Amniotic stem cell (primary cell): ENCODE results near the gene PABPC3.

Experiments
- DNase-seq: peaks from one replicate; lab custom pipeline; 2025; lab: John Stamatoyannopoulos, UW

PABPC3 gene

DNA sequence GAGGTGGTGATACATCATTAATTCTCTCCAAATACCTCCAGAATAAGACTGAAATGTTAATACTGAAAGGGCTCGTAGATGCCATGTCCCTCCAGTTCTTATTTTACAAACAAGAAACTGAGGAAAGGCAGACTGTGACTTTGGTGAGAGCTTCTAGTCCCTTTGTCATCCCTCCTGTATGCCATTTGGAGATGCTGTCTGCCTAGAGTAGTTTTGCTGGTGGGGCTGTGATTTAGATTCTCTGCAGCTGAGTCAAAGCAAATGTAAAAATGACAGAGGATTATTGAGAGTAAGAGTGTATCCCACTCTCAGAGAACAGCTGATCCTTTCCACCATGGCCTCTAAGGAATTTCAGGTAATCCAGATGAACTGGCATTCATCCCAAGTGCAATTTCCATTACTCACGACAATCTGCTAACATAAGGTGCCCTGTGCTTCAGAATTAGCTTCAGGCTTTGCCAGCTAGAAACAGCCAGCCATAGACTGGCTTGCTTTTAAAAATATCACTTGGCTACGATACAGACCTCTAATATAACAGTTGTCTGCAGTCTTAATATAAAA, 16.8 kb downstream of the PABPC3 start:
- DNase-seq: no peak

- peak; percentile 48 for DNase-seq
These were observed 18.3 kb downstream of the PABPC3 start for GRCh38 chr13:25114220-25114619.

DNA sequence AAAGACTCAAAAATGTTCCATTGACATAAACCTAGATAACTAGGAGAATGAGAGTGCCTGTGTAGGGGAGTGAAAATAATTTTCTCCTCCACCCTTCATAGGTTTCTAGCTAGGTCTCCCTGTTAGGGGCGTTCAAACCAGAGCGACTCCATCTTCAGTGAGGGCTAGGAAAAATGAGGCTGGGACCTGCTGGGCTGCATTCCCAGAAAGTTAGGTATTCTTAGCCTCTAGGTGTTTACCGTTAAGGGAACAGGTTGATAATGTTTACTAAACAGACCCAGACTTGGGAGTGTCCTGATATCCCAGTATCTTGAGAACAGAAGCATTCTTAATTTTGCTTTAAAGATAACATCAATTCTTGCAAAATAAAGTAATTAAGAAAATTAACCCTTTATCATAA, 20.1 kb downstream of the PABPC3 start:
- no peak for DNase-seq

DNA sequence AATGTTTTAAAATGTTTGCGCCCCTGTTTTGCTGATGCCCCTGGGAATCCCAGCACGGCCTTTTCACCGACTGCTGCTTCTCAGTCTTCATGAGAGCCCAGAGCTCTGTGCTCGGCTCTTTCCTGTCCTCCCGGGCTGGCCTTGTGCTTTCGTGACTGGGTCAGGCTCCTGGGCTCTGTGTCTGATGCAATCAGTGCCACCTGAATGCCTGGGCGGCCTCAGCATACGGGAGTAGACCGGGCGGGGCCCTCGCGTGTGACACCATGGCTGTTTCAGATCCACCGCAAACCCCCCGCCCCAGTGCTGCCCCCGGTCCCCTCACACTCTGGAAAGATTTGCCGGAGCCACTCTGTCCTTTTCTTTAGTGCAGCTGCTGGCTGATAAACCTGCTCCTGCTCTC, 21.4 kb downstream of the PABPC3 start:
- DNase-seq: no peak

- no peak for DNase-seq
These were observed 22.5 kb downstream of the PABPC3 start for GRCh38 chr13:25118378-25118905.

DNA sequence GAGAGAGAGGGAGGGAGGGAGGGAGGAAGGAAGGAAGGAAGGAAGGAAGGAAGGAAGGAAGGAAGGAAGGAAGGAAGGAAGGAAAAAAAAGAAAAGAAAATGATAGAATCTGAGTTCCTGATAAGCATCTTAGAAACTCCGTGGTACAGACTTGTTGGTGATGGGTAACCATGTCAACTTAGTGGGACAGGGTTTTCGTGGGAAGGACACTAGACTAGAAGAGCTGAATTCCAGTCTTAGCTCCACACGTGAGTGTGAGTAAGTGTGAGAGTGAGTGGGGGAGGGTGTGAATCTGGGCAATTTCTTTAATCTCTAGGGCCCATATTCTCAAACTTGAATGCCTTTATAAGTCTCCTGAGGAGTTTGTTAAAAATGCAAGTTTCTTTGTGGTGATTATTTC, 35.0 kb downstream of the PABPC3 start:
- no peak for DNase-seq

- no peak for DNase-seq
These were observed 36.0 kb downstream of the PABPC3 start for GRCh38 chr13:25131881-25132420.

GRCh38 chr13:25132751-25133390, 36.9 kb downstream of the PABPC3 start:
- no peak for DNase-seq

DNA sequence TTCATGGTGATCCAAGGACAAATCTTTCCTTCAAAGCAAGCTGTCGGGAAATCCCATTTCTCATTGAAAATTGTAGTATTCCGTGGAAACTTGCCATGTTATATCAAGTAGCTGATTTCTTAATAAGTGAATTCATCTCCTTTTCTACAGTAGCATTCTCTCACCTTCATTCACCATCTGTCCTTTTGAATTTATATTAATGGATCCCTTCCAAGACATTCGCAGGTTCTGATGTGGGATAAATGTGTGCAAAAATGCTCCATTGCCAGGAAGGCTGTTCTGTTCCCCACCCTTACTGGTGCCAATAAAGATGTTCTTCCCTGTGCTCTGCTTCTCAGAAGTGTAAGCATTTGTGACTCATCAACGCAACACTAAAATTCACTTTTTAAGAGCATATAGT, 40.0 kb downstream of the PABPC3 start:
- DNase-seq: no peak

DNA sequence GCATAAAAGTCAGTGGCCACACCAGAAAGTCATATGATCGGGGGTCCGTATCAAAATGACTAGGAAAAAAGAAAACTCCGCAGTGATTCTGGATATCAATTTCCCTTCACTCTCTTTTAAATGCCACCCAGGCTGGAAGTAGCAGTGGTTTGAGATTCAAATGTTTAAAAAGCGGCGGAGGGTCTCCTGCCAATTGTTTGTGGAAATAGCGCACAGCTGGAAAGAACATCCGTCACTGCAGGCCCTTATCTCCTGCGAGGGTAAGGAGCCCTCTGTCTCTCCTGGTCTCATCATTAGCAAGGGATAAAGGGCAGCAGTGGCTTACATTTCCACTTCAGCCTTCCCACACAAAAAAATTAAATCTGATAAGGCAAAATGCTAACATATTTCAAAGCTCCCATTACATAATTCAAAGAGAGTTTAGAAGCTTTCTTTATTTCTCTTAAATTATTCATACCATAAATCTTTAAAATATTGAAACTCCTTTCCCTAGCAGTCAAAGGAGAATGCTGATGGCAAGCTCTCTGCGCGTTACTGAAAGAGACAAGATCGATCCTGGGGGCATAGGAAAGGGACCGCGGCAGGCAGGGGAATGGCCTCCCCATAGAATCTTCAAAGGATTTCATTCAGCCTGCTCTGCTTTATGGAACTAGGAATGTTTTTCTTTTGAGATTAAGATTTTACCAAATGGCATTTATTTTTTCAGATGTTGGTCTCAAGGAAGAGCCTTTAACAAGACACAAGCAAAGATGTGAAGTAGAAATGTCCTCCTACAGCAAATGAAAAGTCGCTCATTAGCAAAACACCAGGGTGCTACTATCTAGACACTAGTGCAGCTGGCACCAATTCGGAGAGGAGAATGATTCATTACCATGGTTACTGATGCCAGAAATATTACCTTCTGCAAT, 41.2 kb downstream of the PABPC3 start:
- DNase-seq: no peak

GRCh38 chr13:25137788-25138115, 41.8 kb downstream of the PABPC3 start:
- no peak for DNase-seq

DNA sequence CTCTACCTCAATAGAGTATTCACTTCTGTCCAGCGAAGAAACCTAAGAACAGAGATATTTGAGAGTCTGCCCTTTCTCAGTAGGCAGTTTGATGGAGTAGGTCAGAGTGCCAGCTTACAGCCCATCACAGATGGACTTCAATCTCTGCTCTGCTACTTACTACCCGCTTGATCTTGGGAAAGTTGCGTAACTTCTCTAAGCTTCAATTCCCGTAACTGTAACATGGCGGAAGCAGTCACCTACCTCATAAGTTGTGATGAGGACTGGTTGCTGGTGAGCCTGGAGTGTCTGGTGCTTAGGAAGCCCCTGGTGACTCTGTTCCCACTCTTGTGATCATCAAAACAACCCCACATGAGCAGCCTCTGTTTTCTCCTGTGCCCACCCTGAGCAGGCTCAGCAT, 45.1 kb downstream of the PABPC3 start:
- no peak for DNase-seq

DNA sequence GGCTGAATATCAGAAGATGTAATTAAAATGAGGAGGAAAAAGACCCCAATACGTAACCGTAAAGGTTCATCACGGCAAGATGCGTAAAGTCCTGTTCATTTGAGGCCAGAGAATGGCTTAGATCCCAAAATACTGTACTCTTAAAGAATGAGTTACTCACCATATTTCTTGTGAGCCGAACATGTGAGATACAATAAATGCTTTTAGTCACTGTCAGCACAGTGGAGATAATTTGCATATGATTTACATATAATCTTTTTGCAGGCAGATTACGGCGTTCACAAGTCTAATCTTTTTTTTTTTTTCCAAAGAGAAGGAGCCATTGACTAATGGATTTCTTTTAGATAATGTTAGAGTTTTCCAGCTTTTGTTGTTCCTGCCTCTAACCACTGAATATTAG, 47.8 kb downstream of the PABPC3 start:
- no peak for DNase-seq

DNA sequence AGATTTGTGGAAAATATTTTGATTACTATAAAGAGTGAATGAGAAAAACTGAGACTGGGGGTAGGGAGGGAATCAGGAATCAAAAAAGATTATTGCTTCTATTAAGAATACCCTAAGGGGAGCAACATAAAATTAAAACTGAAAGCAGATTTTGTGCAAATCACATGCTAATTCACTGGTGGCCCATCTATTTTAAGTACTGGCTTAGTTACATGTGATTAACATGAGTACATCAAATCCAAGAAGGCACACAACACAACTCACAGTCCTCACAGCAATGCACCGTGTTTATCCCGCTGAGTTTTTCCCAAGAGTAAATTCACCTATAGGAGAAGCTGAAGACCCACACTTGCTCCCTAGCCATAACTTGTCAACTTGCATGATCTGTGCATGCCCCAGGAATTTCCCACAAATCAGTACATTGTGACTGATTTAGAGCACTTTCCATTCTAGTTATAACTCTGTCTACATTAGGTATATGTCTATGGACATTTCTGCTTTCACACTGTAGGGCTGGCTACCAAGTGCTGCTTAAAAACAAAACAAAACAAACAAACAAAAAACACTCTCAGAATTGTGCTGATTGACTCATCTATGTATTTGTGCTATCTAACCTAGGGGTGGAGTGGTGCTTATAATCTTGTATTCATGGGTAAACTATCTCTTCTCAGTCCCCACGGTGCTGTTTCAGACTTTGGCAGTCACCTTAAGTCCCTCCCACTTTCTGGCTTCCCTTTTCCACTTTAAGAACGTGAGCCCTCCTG, 51.9 kb downstream of the PABPC3 start:
- DNase-seq: no peak

- no peak for DNase-seq
These were observed 52.5 kb downstream of the PABPC3 start for GRCh38 chr13:25148402-25148771.
